Omental fat pad (tissue), 4 donors: ENCODE data around the gene TACC2. TPM values are rescaled to one million over a fixed set of nuclear protein-coding genes. Genes with fewer than 3 reads are reported as not detected.

ENCODE experiments used
- ATAC-seq: fragments of 150-250 bp; one replicate; pipeline ENCODE4 v1.9.1; 2016; ENCODE audit warnings: mild to moderate bottlenecking, moderate library complexity; ENCODE audit not compliant: low FRiP score
- DNase-seq: peaks from one replicate; pipeline ENCODE4 v3.0.0-alpha.2; 2019; ENCODE audit warnings: low spot score
- CTCF ChIP-seq, 3 donors: fragments of 450-650 bp; IDR thresholded peaks; one replicate each; pipeline ENCODE4 v1.5.1; 2016 to 2017; ENCODE audit warnings: antibody characterized with exemption in 3 of 3, mild to moderate bottlenecking in 3 of 3, moderate library complexity in 2 of 3
- total RNA-seq, 4 donors: library from RNA; depleted of rRNA; stranded (reverse); fragments of >200 nt; gene quantifications; one replicate each; pipeline ENCODE4 v1.1.0, GENCODE V29; 2016

The TACC2 gene
- total RNA-seq, 4 donors from 2014 or later: 23.8 to 33.6 (median 29.4) TPM

GRCh38 chr10:122281018-122281626 lies 292.2 kb downstream of the TACC2 start:
- ATAC-seq (no peak), DNase-seq (no peak)
- TF ChIP-seq CTCF (IDR thresholded peaks at IDR 0.05): no peak

- TF ChIP-seq CTCF (IDR thresholded peaks at IDR 0.05): no peak
- no peak for ATAC-seq
- DNase-seq: no peak
These were observed 292.8 kb downstream of the TACC2 start for GRCh38 chr10:122281751-122282150.

GRCh38 chr10:122282253-122282671 lies 293.3 kb downstream of the TACC2 start:
- no peak for TF ChIP-seq CTCF (IDR thresholded peaks at IDR 0.05)
- ATAC-seq (peak; percentile 20), DNase-seq (no peak)

GRCh38 chr10:122282909-122283308 lies 293.9 kb downstream of the TACC2 start:
- no peak for TF ChIP-seq CTCF (IDR thresholded peaks at IDR 0.05)
- ATAC-seq (peak; percentile 16), DNase-seq (no peak)

GRCh38 chr10:122285506-122286444 lies 296.8 kb downstream of the TACC2 start:
- no peak for DNase-seq
- no peak for TF ChIP-seq CTCF (IDR thresholded peaks at IDR 0.05)
- ATAC-seq: no peak

- TF ChIP-seq CTCF (IDR thresholded peaks at IDR 0.05): no peak
- ATAC-seq (peak; percentile 64), DNase-seq (no peak)
These were observed 297.9 kb downstream of the TACC2 start for GRCh38 chr10:122286867-122287266.
